Parathyroid adenoma (tissue), 2 donors: Measurements from ENCODE around the gene LHFPL3.

Experiments
- H2AFZ ChIP-seq: fragments of 300-600 bp; sonication (generic); one replicate; pipeline ENCODE4 v1.7.0; 2017; ENCODE audit warnings: antibody characterized with exemption, mild to moderate bottlenecking
- H3K27ac ChIP-seq: fragments of 300-600 bp; sonication (generic); one replicate; pipeline ENCODE4 v1.7.0; 2017
- H3K27me3 ChIP-seq: fragments of 300-600 bp; sonication (generic); one replicate; pipeline ENCODE4 v1.7.0; 2017; ENCODE audit warnings: low read length; ENCODE audit not compliant: control insufficient read depth, insufficient read depth
- H3K36me3 ChIP-seq: fragments of 300-600 bp; sonication (generic); one replicate; pipeline ENCODE4 v1.7.0; 2017; ENCODE audit warnings: low read length; ENCODE audit not compliant: control insufficient read depth, insufficient read depth
- H3K4me1 ChIP-seq: fragments of 300-600 bp; sonication (generic); one replicate; pipeline ENCODE4 v1.7.0; 2017; ENCODE audit warnings: control low read depth
- H3K4me2 ChIP-seq: fragments of 300-600 bp; sonication (generic); one replicate; pipeline ENCODE4 v1.7.0; 2017; ENCODE audit warnings: low read length
- H3K4me3 ChIP-seq: fragments of 300-600 bp; sonication (generic); one replicate; pipeline ENCODE4 v1.7.0; 2017; ENCODE audit warnings: low read depth, low read length
- H3K79me2 ChIP-seq: fragments of 300-600 bp; sonication (generic); one replicate; pipeline ENCODE4 v1.7.0; 2017; ENCODE audit warnings: control low read depth
- H3K9ac ChIP-seq: fragments of 300-600 bp; sonication (generic); one replicate; pipeline ENCODE4 v1.7.0; 2017; ENCODE audit warnings: mild to moderate bottlenecking
- H3K9me3 ChIP-seq: fragments of 300-600 bp; sonication (generic); one replicate; pipeline ENCODE4 v1.7.0; 2017; ENCODE audit warnings: low read length; ENCODE audit not compliant: control insufficient read depth
- TF ChIP-seq, protein P1 (sequence below): fragments of 300-600 bp; sonication (generic); IDR thresholded peaks from one replicate; pipeline ENCODE4 v1.7.0; 2017; ENCODE audit warnings: antibody characterized with exemption, mild to moderate bottlenecking
- donor health status: primary hyperparathyroidism.

The LHFPL3 gene

DNA sequence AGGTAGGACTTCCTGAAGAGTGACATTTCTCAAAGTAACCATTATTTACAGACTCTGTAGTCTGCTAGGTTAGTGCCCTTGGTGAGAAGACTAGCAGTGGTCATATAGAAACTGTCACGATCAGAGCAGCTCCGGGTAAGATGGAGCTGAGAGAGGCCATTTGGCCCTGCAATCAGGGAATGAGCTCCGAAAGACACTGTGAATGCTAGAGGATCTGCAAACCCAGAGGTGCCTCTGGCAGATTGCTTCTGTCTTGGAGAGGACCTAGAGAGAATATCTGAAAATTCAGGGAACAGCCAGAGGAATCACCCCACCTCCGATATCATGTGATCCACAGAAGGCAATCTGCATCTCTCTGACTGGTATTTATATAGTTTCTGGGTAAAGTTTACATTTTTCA lies 438.7 kb downstream of the LHFPL3 start:
- Histone ChIP-seq H3K4me1 (no peaks in the 10 kb centered on the region), H3K9ac (no peak overlapping the region), H3K4me3 (no peak overlapping the region), H3K9me3 (no peaks in the 10 kb centered on the region), H2AFZ (no peak overlapping the region), H3K4me2 (no peak overlapping the region), H3K27me3 (no peaks in the 10 kb centered on the region), H3K27ac (no peak overlapping the region), H3K36me3 (no peaks in the 10 kb centered on the region), H3K79me2 (no peaks in the 10 kb centered on the region)
- TF ChIP-seq, protein P1, sequence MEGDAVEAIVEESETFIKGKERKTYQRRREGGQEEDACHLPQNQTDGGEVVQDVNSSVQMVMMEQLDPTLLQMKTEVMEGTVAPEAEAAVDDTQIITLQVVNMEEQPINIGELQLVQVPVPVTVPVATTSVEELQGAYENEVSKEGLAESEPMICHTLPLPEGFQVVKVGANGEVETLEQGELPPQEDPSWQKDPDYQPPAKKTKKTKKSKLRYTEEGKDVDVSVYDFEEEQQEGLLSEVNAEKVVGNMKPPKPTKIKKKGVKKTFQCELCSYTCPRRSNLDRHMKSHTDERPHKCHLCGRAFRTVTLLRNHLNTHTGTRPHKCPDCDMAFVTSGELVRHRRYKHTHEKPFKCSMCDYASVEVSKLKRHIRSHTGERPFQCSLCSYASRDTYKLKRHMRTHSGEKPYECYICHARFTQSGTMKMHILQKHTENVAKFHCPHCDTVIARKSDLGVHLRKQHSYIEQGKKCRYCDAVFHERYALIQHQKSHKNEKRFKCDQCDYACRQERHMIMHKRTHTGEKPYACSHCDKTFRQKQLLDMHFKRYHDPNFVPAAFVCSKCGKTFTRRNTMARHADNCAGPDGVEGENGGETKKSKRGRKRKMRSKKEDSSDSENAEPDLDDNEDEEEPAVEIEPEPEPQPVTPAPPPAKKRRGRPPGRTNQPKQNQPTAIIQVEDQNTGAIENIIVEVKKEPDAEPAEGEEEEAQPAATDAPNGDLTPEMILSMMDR: no peak

DNA sequence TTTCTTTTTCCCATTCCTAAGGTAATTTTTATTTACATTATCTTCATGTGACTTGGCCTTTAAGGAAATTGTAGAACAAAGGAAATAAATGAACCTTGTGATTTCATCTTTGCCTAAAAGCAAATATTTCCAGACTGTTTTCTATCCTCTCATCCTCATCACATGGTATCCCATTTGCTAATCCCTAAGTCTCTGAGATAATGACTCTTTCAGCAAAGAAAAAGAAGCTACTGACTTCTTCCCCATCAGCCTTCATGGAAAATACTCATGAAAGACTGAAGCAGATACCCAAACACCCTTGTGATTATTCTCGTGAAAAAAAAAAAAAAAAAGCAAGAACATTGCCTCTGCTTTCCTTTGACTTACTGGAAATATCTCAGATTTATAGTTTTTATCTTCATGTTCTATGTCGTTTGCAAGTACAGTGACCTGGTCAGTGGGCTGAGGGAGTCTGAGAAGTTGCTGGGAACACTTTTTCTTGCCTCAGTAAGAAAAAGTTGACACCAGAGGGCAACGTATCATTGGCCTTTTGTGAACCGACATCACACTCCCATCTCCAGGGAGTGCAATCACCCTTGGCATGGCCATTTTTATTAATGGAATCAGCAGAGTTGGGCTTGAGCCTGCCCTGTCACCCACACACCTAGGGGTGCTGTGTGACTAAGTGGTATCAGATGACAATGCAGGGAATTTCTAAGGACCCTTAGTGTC lies 439.6 kb downstream of the LHFPL3 start:
- no peaks in the 10 kb centered on the region for H3K36me3 ChIP-seq
- no peaks in the 10 kb centered on the region for H3K79me2 ChIP-seq
- no peaks in the 10 kb centered on the region for H3K4me1 ChIP-seq
- no peak overlapping the region for H3K9ac ChIP-seq
- H3K4me3 ChIP-seq: no peak overlapping the region
- no peak overlapping the region for H3K4me2 ChIP-seq
- H2AFZ ChIP-seq: no peak overlapping the region
- H3K27ac ChIP-seq: no peak overlapping the region
- TF ChIP-seq, protein P1: no peak
- no peaks in the 10 kb centered on the region for H3K9me3 ChIP-seq
- H3K27me3 ChIP-seq: no peaks in the 10 kb centered on the region

DNA sequence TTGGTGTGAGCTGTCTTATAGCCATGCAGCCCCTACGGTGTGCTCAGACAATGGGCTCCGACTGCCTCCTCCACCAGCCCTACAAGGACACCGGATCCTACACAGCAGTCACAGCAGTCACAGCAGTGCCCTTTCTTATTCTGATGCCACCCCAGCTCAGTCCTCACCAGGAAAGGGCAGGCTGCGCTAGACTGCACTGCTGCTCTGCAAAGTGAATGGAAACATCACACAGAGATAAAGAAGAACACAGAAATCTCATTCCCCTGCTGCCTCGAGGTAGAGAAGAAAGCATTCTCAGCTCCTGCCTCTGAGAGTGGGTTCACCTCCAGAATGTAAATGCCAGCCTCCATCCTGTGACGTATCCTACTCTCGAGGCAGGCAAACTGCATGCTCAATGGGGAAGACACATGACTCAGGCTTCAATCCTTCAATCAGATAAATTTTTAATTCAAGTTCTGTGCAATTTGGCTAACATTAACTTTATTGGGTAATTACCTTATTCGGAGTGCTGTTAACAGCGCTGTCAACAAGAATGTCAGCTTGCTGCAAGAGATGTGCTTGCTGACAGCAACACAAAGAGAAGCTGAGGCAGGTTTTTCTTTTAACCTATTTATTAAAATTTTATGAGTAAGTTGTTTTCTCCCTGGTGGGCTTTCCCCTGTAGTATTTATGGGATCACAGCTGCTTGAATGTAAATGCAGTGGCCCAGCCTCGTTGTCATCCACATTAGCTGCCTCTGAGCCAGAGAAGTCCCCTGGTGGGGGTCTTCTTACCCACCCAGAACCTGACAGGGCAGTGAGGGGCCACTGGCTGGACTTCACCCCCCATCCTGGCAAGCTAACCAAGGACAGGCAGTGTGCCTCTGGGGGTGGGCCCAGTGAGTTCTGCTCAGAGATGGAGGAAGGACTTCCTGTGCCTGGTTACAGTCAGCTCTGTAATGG lies 444.3 kb downstream of the LHFPL3 start:
- H3K27ac ChIP-seq: no peak overlapping the region
- no peaks in the 10 kb centered on the region for H3K4me1 ChIP-seq
- H3K36me3 ChIP-seq: no peaks in the 10 kb centered on the region
- no peaks in the 10 kb centered on the region for H3K27me3 ChIP-seq
- no peak overlapping the region for H3K4me3 ChIP-seq
- no peak overlapping the region for H3K4me2 ChIP-seq
- no peaks in the 10 kb centered on the region for H3K9me3 ChIP-seq
- H2AFZ ChIP-seq: no peak overlapping the region
- TF ChIP-seq, protein P1: no peak
- no peaks in the 10 kb centered on the region for H3K79me2 ChIP-seq
- no peak overlapping the region for H3K9ac ChIP-seq

DNA sequence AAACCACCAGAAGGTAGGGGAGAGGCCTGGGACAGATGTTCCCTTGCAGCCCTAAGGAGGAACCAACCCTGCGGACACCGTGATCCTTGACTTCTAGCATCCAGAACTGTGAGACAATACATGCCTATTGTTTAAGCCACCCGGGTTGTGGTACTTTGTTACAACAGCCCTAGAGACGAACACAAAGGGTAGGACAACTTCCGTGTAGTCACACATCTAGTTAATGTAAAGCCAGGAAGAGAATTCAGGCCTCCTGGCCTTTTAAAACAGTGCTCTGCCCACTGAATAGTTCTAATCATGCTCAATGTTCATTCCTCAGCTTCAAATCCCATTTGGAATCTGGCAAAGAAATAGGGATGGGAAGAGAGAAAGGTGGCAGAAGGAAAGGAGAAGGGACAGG lies 445.4 kb downstream of the LHFPL3 start:
- Histone ChIP-seq H3K4me1 (no peaks in the 10 kb centered on the region), H3K27me3 (no peaks in the 10 kb centered on the region), H3K79me2 (no peaks in the 10 kb centered on the region), H2AFZ (no peak overlapping the region), H3K9ac (no peak overlapping the region), H3K4me2 (no peak overlapping the region), H3K36me3 (no peaks in the 10 kb centered on the region), H3K27ac (no peak overlapping the region), H3K4me3 (no peak overlapping the region), H3K9me3 (no peaks in the 10 kb centered on the region)
- TF ChIP-seq, protein P1: no peak
